ENCODE results near the gene PPP1R14D.

The PPP1R14D gene

DNA sequence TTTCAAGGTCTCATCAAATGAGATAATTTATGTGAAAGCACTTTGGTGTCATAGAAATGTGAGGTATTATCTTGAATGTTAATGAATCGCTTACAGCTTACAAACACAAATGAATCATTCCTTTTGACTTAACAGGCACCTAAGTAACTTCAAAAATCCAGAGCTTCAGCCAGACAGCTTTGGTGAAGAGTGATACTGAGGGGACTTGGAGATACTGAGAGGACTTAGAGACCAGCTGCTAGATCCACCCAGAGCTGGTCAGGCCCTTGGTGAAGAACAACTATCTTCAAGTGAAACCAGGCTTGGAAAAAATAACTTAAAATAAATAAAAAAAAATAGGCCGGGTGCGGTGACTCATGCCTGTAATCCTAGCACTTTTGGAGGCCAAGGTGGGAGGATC lies 37.8 kb downstream of the PPP1R14D start:
- intact Hi-C loops (cut with DNase I): no loop called here
- DNase-seq: peak in 3 of 10 donors; percentile 5 to 7 (median 7)

DNA sequence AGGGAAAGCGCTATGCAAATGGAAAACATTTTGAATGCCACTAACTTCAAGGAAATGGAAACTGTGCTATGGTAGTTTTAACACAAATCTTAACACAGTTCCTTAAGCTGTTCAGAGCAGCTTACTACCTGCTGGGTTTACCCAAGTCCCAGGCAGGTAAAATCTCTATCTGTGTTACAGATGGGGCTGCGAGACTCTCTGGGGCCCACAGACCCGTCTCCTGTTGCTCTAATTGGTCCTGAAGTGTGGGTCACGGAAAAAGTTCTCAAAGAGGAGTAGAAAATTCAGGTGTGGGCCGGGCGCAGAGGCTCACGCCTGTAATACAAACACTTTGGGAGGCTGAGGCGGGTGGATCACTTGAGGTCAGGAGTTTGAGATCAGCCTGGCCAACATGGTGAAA lies 38.5 kb downstream of the PPP1R14D start:
- peak in 2 of 10 donors; percentile 8 to 16 for DNase-seq
- intact Hi-C loops (cut with DNase I): no loop called here

GRCh38 chr15:40789119-40789518 lies 39.4 kb downstream of the PPP1R14D start:
- DNase-seq: peak in 1 of 10 donors; percentile 46
- intact Hi-C loops (cut with DNase I): no loop called here

DNA sequence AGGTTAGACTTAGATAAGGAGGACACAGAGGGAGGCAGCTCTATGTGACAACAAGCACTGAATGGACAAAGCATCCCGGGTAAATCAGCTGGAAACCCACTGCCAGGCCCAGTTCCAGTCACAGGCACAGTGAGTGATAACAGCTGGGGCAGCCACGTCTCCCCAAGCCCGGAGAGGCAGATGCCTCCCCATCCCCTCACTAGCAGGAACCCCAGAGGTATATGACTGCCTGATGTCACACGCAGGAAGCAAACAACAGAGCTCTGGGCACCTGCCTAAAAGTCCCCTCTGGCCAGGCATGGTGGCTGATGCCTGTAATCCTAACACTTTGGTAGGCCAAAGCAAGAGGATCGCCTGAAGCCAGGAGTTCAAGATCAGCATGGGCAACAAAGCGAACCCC lies 40.5 kb downstream of the PPP1R14D start:
- intact Hi-C loops (cut with DNase I): no loop called here
- peak in 2 of 10 donors; percentile 56 to 80 for DNase-seq

DNA sequence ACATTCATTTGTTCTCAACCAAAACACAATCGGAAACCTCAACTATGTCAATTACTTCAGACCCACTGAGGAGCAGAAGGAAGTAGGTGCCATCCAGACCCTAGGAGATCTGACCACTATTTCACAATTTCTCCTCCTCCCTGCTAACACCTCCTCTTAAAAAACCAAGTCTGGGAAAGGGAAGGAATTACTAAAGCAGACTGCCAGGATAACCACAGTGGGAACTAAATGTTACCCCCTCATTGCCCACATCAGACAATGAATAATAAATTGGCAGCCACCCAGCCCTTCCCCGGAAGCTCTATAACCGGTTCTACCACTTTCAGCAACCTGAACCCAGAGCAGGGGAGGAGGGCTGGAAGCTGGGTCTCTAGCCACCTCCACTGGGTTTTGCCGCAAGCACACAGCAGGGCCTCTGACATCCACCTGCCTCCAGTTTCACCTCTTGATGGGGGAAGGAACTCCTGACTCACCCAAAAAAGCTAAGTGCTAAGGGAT lies 41.1 kb downstream of the PPP1R14D start:
- peak in 1 of 10 donors; percentile 25 for DNase-seq
- intact Hi-C loops (cut with DNase I): no loop called here

DNA sequence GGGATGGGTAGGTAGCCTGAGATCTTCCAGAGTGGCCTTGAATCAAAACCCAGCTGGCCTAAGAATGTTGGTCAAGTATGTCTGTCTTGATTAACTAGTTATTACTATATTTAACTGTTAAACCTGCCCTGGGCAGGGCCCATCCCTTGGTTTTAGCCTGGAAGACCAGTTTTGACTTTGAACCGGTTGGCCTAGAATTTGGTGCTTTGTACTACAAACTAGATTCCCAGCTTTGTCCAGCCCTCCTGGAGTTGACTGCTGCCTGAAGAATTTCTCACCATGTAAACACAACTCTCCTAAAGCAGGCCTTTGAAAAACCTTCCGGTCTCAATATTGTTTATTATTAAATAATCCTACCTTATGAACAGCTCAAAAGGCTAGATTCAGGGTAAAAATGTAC lies 42.7 kb downstream of the PPP1R14D start:
- intact Hi-C loops (cut with DNase I): no loop called here
- DNase-seq: peak in 1 of 10 donors; percentile 2

DNA sequence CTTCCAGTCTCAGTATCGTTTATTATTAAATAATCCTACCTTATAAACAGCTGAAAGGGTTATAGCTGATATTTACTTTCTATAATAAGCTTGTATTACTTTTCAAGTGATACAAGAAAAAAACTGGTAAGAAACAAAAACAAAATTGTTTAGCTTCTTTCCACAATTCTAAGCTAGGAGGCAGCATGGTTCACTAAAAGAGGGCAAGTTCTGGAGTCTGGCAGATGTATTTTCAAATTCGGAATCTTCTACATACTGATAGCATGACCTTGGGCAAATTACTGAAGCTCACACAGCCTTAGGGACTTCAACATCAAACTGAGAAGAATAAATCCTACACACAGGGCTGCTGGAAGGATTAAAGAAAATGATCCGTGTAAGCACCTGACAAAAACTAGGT lies 43.3 kb downstream of the PPP1R14D start:
- no peak for DNase-seq
- intact Hi-C loops (cut with DNase I): no loop called here

DNA sequence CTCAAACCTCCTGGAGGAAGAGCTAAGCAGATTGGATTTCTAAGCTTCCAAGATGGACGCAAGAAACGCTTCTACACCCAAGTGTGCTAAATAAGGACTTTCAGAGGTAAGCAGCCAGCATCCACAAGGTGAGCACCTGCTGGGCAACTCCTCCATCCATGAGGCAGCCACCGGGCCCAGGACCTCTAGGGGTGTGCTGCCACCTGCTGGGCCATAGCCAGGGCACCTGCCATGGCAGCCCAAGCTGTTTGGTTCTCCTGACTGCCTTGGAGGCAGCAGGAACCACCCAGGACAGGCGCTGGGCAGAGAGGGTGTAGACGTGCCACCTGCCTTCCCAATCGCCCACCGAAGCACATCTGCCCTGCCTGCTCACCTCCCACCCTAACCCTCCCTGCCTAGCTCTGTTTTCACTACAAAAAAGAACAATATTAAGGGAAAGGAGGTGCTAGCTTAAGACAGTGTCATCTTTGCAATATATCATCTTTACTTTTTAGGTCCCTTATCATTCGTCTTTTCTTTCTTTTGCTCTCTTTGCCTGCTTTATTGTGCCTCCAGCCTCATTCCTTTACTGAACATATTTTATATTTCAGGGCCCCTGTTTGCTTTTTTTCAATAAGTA lies 45.8 kb downstream of the PPP1R14D start:
- peak in 4 of 10 donors; percentile 19 to 89 (median 78) for DNase-seq
- intact Hi-C loops (cut with DNase I): no loop called here

GRCh38 chr15:40776537-40777141 lies 51.9 kb downstream of the PPP1R14D start:
- peak in 2 of 10 donors; percentile 58 to 68 for DNase-seq
- intact Hi-C loops (cut with DNase I): no loop called here

DNA sequence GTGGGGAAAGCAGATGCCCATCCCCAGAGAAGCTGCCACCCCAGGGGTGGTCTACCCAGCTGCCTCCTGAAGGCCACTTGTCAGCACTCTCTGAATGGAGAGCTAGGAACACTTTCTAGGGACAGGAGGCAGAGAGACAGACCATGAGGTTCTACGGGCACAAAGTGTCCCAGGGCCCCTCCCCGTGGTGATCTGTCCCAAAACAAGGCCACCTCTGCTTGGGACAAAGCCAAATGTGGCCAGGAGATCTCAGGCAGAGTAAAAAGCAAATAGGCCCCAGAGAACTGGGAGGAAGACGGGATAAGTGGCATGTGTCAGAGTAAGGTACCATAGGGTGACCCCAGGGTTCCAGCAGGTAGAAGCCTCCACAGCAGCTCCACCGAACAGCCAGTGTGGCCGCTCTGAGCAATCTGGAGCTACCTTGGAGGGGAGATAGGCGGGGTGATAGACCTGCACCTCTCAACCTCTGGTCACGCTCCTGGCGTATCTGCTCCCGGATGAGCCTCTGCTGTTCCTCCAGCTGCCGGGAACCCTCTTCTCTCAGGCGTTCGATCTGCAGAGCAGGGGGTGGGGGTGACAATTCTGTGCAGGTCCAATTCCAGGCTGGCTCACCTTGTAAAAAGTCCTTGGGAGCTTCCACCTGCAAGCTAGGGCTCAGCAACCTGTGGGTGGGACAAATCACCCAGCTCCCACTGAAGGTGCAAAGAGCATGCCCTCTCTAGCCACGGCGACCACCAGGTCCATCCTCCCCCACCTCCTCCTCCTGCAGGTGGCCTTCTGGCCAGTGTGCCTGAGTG lies 52.6 kb downstream of the PPP1R14D start:
- intact Hi-C loops (cut with DNase I): no loop called here
- DNase-seq: peak in 2 of 10 donors; percentile 63 to 64

- peak in 1 of 10 donors; percentile 57 for DNase-seq
- intact Hi-C loops (cut with DNase I): no loop called here
These were observed 53.5 kb downstream of the PPP1R14D start for GRCh38 chr15:40775007-40775406.

DNA sequence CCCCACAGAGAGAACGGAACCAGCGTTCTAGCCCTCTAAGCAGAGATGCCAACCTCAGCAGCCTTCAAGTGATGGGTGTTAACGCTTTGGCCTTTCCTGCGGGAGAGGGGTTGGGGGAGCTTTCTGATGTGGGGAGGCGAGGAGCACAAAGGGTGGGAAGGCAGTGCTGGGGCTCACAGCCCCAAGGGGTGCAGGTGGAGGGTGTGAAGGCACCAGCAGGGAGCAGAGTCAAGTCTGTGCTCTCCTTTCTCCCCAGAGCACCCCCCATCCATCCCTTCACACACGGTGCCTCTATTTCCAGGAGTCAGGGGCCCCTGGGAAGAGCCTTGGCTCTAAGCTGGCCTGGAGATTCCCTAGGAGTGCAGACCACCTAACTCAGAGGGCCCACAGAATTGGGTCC lies 54.6 kb downstream of the PPP1R14D start:
- DNase-seq: peak in 1 of 10 donors; percentile 65
- intact Hi-C loops (cut with DNase I): no loop called here

GRCh38 chr15:40773496-40773895 lies 55.0 kb downstream of the PPP1R14D start:
- intact Hi-C loops (cut with DNase I): no loop called here
- DNase-seq: peak in 2 of 10 donors; percentile 53 to 55

GRCh38 chr15:40772014-40772413 lies 56.5 kb downstream of the PPP1R14D start:
- intact Hi-C loops (cut with DNase I): no loop called here

GRCh38 chr15:40771242-40771641 lies 57.3 kb downstream of the PPP1R14D start:
- no peak for DNase-seq
- intact Hi-C loops (cut with DNase I): no loop called here

More at GRCh38 chr15:40772014-40772413, 56.5 kb downstream of the PPP1R14D start:
- DNase-seq: peak in 2 of 10 donors; percentile 45 to 82

DNA sequence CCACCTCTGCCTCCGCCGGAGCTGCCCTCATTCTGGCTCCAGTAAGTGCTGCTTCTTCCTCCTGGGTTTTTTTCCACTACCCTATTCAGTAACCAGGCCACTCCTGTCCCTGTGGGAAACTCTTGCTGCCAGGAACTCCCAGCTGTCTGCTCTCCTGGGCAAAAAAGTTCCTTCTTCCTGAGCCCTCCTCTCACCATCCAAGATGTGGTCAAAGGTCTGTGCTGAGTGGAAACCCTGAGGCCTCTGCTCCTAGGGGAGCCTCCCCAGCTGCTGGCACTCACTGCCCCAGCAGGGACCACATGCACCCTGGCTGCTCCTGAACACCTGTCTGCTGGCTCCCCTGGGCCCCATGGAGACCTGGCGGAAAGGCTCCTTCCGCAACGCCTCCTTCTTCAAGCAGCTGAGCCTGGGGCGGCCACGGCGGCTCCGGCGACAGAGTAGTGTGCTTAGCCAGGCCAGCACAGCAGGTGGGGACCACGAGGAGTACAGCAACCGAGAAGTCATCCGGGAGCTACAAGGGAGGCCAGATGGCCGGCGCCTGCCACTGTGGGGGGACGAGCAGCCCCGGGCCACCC lies 58.3 kb downstream of the PPP1R14D start:
- intact Hi-C loops (cut with DNase I): no loop called here

DNA sequence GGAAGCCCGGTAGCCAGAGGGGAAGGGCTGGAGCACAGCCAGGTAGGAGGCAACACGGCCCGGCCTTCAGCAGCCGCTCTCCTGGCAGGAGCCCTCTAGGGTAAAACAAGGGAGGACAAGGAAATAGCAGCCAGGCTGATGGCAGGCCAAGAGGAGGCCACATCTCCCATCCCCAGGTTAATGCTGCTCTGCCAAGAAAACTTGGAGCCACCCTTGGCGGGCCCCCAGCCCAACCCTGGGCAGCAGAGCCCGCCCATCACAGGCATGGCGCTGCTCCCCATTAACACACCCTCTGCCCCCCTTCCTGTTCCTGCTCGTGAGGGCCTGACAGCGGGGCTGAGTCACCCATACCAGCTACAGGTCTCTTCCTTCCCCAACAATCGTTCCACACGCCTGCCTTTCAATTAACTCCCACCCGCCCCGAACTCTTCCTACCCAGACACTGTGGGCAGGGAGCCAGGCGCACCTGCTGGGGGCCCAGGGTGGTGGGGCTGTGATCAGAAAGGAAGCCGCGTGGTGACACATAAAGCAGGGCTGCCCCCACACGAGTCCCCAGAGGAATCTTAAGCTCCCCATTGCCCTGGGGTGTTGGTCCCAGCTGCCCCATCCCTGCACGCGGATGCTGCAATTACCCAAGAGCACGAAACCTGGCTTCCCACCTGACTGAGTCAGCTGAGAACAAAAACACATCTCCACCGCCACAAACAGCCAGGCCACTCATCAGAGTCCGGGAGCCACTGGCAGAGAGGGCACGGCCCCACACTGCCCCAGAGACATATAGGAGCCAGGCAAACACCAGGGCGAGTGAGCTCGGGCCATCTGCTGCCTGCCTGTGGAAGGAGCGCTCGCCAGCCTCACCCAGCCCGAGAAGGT lies 59.0 kb downstream of the PPP1R14D start, which contains the start of gene C15orf62:
Gene C15orf62, plus strand, starts transcription at position 707 of the 873 bp plus-strand sequence. CDS start 516 bp downstream, outside the sequence.
- DNase-seq: peak in 3 of 10 donors; percentile 41 to 87 (median 85)

More for the DNA sequence above, 58.3 kb downstream of the PPP1R14D start:
- peak in 1 of 10 donors; percentile 83 for DNase-seq

DNA sequence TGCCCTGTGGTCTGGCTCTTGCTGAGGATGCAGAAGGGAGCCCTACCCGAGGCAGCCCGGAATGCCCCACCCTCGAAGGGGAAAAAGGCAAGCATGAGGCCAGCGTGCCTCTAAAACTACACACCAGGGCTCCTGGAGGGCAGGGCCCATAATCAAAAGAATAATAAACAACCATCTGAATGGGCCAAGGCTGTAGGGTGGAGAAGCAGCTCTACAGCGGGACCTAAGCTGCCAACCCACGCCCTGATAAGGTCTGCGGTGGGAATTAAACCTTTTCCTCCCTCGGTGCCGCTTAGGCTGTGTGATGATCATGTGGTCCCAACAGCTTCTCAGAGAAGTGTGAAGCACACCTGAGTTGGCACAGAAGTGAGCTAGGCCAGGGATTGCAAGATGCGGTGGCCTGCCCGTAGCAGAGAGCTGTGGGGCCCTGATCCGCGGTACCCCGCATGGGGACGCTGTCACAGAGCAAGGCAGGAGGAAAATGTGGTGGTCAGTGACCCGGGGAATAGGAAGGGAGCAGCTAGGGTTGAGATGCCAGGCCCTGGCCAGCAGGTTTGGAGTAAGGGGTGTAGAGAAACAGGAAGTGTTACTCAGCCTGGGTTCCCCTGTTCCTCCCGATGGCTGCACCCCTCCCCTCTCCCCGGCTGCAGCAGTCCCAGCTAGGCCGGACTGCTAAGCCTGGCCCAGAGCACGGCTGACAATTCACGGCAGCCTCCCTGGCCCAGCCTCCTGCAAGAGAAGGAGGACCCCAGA lies 59.8 kb downstream of the PPP1R14D start:
- DNase-seq: no peak
- intact Hi-C loops (cut with DNase I): no loop called here

More for the DNA sequence above, 59.0 kb downstream of the PPP1R14D start, which contains the start of gene C15orf62:
- intact Hi-C loops (cut with DNase I): no loop called here

All from posterior cingulate gyrus (tissue), 11 donors.